ENCODE data around the gene PGD. TPM values are rescaled to one million over a fixed set of nuclear protein-coding genes. Genes with fewer than 3 reads are reported as not detected.
"Not testable (repeated sequence)": the region's sequence is repeated elsewhere in the genome, so short reads cannot be mapped to it uniquely, and the experiment has no call there.

The PGD gene
- total RNA-seq, 1 experiment from 2014 or later = 350 TPM

DNA sequence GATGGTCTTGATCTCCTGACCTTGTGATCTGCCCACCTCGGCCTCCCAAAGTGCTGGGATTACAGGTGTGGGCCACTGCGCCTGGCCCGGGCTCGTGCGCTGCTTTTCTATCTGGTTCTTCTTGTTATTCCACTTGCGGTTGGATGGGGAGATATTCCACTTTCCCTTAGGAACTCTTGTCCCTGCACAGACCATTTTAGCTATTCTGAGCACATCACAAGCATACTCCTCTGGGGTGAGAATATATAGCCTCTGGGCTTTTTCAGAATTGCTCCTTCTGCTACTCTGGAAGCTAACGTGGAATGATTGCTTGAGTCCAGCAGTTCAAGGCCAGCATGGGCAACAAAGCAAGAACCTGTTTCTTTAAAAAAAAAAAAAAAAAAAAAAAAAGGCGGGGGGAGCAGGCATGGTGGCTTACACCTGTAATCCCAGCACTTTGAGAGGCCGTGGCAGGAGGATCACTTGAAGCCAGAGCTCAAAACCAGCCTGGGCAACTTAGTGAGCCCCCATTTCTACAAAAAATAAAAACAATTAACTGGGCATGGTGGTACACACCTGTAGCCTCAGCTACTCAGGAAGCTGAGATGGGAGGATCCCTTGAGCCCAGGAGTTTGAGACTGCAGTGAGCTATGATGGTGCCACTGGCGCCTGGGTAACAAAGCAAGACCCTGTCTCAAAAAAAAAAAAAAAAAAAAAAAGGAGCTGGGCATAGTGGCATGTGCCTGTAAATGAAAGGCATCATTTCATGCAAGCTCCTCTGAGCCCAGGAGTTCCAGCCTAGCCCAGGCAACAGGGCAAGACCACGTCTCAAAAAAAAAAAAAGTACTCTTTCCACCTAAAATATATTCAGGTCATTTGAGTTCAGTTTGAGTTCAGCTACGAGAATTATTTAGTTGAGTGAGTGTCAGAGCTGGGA is 11.8 kb upstream of the PGD start:
- Histone ChIP-seq H3K27ac (peak overlapping the region; percentile 86), H3K27me3 (no peaks in the 10 kb centered on the region), H3K4me1 (peaks cover 11% of the 10 kb centered on the region), H3K4me3 (peak overlapping the region; percentile 24), H3K36me3 (no peaks in the 10 kb centered on the region), H3K9me3 (replicated peaks) (no peaks in the 10 kb centered on the region)
- no peak for DNase-seq

GRCh38 chr1:10387677-10388386 is 11.0 kb upstream of the PGD start:
- Histone ChIP-seq H3K27ac (peak overlapping the region; percentile 86), H3K36me3 (no peaks in the 10 kb centered on the region), H3K27me3 (no peaks in the 10 kb centered on the region), H3K4me3 (peak overlapping the region; percentile 24), H3K4me1 (peaks cover 11% of the 10 kb centered on the region), H3K9me3 (replicated peaks) (no peaks in the 10 kb centered on the region)
- DNase-seq = peak; percentile 54 to 79

- Histone ChIP-seq H3K36me3 (no peaks in the 10 kb centered on the region), H3K27me3 (no peaks in the 10 kb centered on the region), H3K4me3 (peak overlapping the region; percentile 24), H3K27ac (peak overlapping the region; percentile 86), H3K9me3 (replicated peaks) (no peaks in the 10 kb centered on the region), H3K4me1 (peaks cover 11% of the 10 kb centered on the region)
- DNase-seq = no peak
These were observed 10.5 kb upstream of the PGD start for GRCh38 chr1:10388387-10388715.

- H3K27ac ChIP-seq = no peak overlapping the region
- 0 out of 2 replicates have a peak, but pooled peaks cover 2% of the 10 kb centered on the region for H3K9me3 ChIP-seq (replicated peaks)
- peaks cover 11% of the 10 kb centered on the region for H3K4me1 ChIP-seq
- H3K36me3 ChIP-seq = no peaks in the 10 kb centered on the region
- no peak for DNase-seq
- no peak overlapping the region for H3K4me3 ChIP-seq
- H3K27me3 ChIP-seq = no peaks in the 10 kb centered on the region
These were observed 9.4 kb upstream of the PGD start for GRCh38 chr1:10389271-10389973.

DNA sequence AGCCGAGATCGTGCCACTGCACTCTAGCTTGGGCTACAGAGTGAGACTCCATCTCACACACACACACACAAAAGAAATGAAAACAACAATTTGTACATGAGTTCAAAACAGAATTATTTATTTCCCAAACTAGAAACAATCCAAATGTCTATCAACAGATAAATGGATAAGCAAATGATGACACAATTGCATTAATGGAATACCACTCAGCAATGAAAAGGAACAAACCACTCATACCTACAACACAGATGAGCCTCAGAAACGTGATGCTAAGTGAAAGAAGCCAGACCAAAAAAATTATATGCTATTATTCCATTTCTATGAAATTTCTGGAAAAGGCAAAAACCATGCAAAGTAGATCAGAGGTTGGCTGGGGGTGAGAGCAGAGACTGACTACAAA is 2.0 kb upstream of the PGD start:
- H3K9me3 ChIP-seq (replicated peaks) = 0 out of 2 replicates have a peak, but pooled peaks cover 3% of the 10 kb centered on the region
- H3K36me3 ChIP-seq = peaks cover 14% of the 10 kb centered on the region
- peaks cover 9% of the 10 kb centered on the region for H3K4me1 ChIP-seq
- no peak for DNase-seq
- H3K27me3 ChIP-seq = no peaks in the 10 kb centered on the region
- no peak overlapping the region for H3K27ac ChIP-seq
- no peak overlapping the region for H3K4me3 ChIP-seq

DNA sequence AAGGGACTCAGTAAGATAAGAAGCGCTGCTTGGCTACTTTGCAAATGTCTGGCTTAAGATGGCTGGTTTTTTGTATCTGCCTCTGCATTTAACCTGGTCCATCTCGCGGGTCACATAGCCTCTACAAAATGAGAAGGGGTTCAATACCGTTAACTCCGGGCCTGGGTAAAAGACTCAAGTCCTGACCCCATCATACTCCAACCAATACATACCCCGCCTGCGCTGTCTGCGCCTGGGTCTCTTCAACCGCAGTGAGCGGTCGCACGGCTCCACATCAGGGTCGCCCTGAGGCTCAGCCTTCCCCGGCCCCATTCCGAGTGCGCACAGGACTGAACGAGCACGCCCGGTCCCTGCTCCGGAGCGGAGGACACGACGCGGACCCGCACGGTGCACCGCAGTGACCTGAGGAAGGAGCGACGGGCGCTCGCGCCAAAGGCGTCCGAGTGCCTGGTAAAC is 558 bp upstream of the PGD start:
- Histone ChIP-seq H3K9me3 (replicated peaks) (0 out of 2 replicates have a peak, but pooled peaks cover 3% of the 10 kb centered on the region), H3K27ac (peak overlapping the region; percentile 81; the same call in 1 of the 2 replicates), H3K4me3 (peak overlapping the region; percentile 90), H3K27me3 (no peaks in the 10 kb centered on the region), H3K36me3 (peaks cover 27% of the 10 kb centered on the region), H3K4me1 (peaks cover 16% of the 10 kb centered on the region)
- no peak for DNase-seq

GRCh38 chr1:10399444-10399941 is 629 bp downstream of the PGD start:
- Histone ChIP-seq H3K9me3 (replicated peaks) (0 out of 2 replicates have a peak, but pooled peaks cover under 1% of the 10 kb centered on the region), H3K4me1 (peaks cover 23% of the 10 kb centered on the region), H3K27me3 (no peaks in the 10 kb centered on the region), H3K4me3 (peak overlapping the region; percentile 90), H3K27ac (peak overlapping the region; percentile 81), H3K36me3 (peaks cover 37% of the 10 kb centered on the region)
- no peak for DNase-seq

DNA sequence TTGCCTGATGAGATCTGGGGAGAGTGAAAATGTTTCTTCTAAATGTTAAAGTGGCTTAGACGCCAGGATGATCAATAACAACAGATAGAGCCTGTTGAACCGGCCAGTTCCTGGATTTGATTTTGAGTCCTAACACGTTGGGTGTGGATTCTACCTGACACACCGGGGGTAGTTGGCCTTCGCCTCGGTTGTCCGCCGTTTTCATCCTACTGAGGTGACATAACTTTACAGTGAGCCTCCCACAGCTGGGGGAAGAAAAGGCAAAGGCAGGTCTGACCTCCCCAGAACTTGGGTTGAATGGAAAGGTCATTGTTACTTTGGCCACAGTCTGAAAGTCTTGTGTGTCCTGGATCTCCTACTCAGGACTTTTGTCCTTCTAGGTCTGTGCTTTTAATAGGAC is 1.1 kb downstream of the PGD start:
- H3K27ac ChIP-seq = peak overlapping the region; percentile 81
- H3K4me3 ChIP-seq = peak overlapping the region; percentile 90
- H3K27me3 ChIP-seq = no peaks in the 10 kb centered on the region
- peaks cover 42% of the 10 kb centered on the region for H3K36me3 ChIP-seq
- no peaks in the 10 kb centered on the region for H3K9me3 ChIP-seq (replicated peaks)
- peak in 1 of 2 experiments; percentile 29 for DNase-seq
- H3K4me1 ChIP-seq = peaks cover 23% of the 10 kb centered on the region

DNA sequence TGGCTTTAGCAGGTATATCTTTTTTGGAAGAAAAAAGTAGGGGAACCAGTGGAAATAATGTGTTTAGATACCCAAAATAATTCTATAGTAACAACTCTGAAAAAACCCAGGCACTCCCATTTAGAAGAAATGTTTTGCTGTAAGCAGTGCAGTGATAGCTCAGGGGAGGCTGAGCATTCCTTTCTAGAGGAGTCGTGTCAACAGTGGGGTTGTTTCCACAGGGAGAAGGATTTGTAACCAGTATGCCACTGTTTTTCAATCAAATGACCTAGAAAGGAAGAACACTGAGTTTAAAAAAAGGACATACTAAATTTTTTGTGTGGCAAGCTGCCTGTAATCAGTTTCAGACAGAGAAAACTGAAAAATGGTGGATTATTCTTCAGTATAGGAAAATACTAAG is 2.4 kb downstream of the PGD start:
- peaks cover 23% of the 10 kb centered on the region for H3K4me1 ChIP-seq
- H3K36me3 ChIP-seq = peaks cover 54% of the 10 kb centered on the region
- no peak overlapping the region for H3K4me3 ChIP-seq
- no peak for DNase-seq
- no peaks in the 10 kb centered on the region for H3K9me3 ChIP-seq (replicated peaks)
- H3K27me3 ChIP-seq = no peaks in the 10 kb centered on the region
- peak overlapping the region; percentile 81; the same call in 1 of the 2 replicates for H3K27ac ChIP-seq

GRCh38 chr1:10402729-10403274 is 3.9 kb downstream of the PGD start:
- no peaks in the 10 kb centered on the region for H3K9me3 ChIP-seq (replicated peaks)
- H3K27ac ChIP-seq = no peak overlapping the region
- H3K4me1 ChIP-seq = peaks cover 23% of the 10 kb centered on the region
- no peaks in the 10 kb centered on the region for H3K27me3 ChIP-seq
- H3K4me3 ChIP-seq = no peak overlapping the region
- H3K36me3 ChIP-seq = peaks cover 67% of the 10 kb centered on the region
- no peak for DNase-seq

GRCh38 chr1:10407201-10407600 is 8.3 kb downstream of the PGD start:
- H3K27me3 ChIP-seq = no peaks in the 10 kb centered on the region
- no peaks in the 10 kb centered on the region for H3K9me3 ChIP-seq (replicated peaks)
- no peak overlapping the region for H3K4me3 ChIP-seq
- H3K4me1 ChIP-seq = peaks cover 14% of the 10 kb centered on the region
- no peak for DNase-seq
- no peak overlapping the region for H3K27ac ChIP-seq
- peaks cover 90% of the 10 kb centered on the region for H3K36me3 ChIP-seq

- no peak overlapping the region for H3K4me3 ChIP-seq
- H3K36me3 ChIP-seq = peaks cover 100% of the 10 kb centered on the region
- H3K9me3 ChIP-seq (replicated peaks) = no peaks in the 10 kb centered on the region
- DNase-seq = no peak
- H3K4me1 ChIP-seq = no peaks in the 10 kb centered on the region
- H3K27ac ChIP-seq = no peak overlapping the region
- H3K27me3 ChIP-seq = no peaks in the 10 kb centered on the region
These were observed 16.5 kb downstream of the PGD start for GRCh38 chr1:10415211-10415930.

- H3K4me1 ChIP-seq; H3K27me3 ChIP-seq; H3K27ac ChIP-seq; H3K4me3 ChIP-seq; H3K9me3 ChIP-seq (replicated peaks); DNase-seq: not testable (repeated sequence)
- H3K36me3 ChIP-seq = peaks cover 100% of the 10 kb centered on the region
These were observed 17.1 kb downstream of the PGD start for GRCh38 chr1:10415967-10416366.

GRCh38 chr1:10418741-10419140 is 19.9 kb downstream of the PGD start:
- peaks cover 78% of the 10 kb centered on the region for H3K36me3 ChIP-seq
- H3K27ac ChIP-seq; H3K4me3 ChIP-seq; DNase-seq; H3K9me3 ChIP-seq (replicated peaks); H3K27me3 ChIP-seq; H3K4me1 ChIP-seq: not testable (repeated sequence)
